Measurements from ENCODE around the gene MYBPC1. TPM values are rescaled to one million over a fixed set of nuclear protein-coding genes. Genes with fewer than 3 reads are reported as not detected.
"Not testable (repeated sequence)": the region's sequence is repeated elsewhere in the genome, so short reads cannot be mapped to it uniquely, and the experiment has no call there.

MYBPC1 gene
- polyA plus RNA-seq (2012; ENCODE audit: insufficient read depth, insufficient read length, low read depth) = not detected

- Histone ChIP-seq H3K27me3 (no peaks in the 10 kb centered on the region), H3K4me3 (ENCODE audit: low read depth, low read length) (no peak within 1 kb of the TSS), H3K4me1 (no peaks in the 10 kb centered on the region), H3K9me3 (no peaks in the 10 kb centered on the region), H3K36me3 (no peaks in the 10 kb centered on the region)
- no peak for DNase-seq
- TF ChIP-seq CTCF (IDR thresholded peaks at IDR 0.05; ENCODE audit: low read depth, low read length) = no peak
These were observed at the start of gene MYBPC1 for GRCh38 chr12:101594700-101595099. Gene MYBPC1 (plus strand): TSS chr12:101594971. CDS start chr12:101595071, 100 bp downstream.

GRCh38 chr12:101551362-101552114 is 43.2 kb upstream of the MYBPC1 start:
- no peak overlapping the region for H3K4me3 ChIP-seq (ENCODE audit: low read depth, low read length)
- no peaks in the 10 kb centered on the region for H3K4me1 ChIP-seq
- no peak for TF ChIP-seq CTCF (IDR thresholded peaks at IDR 0.05; ENCODE audit: low read depth, low read length)
- no peaks in the 10 kb centered on the region for H3K27me3 ChIP-seq
- no peaks in the 10 kb centered on the region for H3K36me3 ChIP-seq
- no peaks in the 10 kb centered on the region for H3K9me3 ChIP-seq
- no peak for DNase-seq

GRCh38 chr12:101552277-101552676 is 42.5 kb upstream of the MYBPC1 start:
- TF ChIP-seq CTCF (IDR thresholded peaks at IDR 0.05; ENCODE audit: low read depth, low read length) = no peak
- no peaks in the 10 kb centered on the region for H3K9me3 ChIP-seq
- no peak for DNase-seq

GRCh38 chr12:101557094-101557493 is 37.7 kb upstream of the MYBPC1 start:
- DNase-seq = no peak
- no peaks in the 10 kb centered on the region for H3K36me3 ChIP-seq
- no peak for TF ChIP-seq CTCF (IDR thresholded peaks at IDR 0.05; ENCODE audit: low read depth, low read length)

More at GRCh38 chr12:101552277-101552676, 42.5 kb upstream of the MYBPC1 start:
- H3K4me3 ChIP-seq (ENCODE audit: low read depth, low read length) = no peak overlapping the region
- H3K36me3 ChIP-seq = no peaks in the 10 kb centered on the region
- H3K27me3 ChIP-seq = no peaks in the 10 kb centered on the region
- H3K4me1 ChIP-seq = no peaks in the 10 kb centered on the region

GRCh38 chr12:101558726-101559125 is 36.0 kb upstream of the MYBPC1 start:
- H3K36me3 ChIP-seq; H3K9me3 ChIP-seq; H3K4me3 ChIP-seq (ENCODE audit: low read depth, low read length); H3K4me1 ChIP-seq; DNase-seq; H3K27me3 ChIP-seq: not testable (repeated sequence)

More at GRCh38 chr12:101557094-101557493, 37.7 kb upstream of the MYBPC1 start:
- Histone ChIP-seq H3K9me3 (no peaks in the 10 kb centered on the region), H3K4me3 (ENCODE audit: low read depth, low read length) (no peak overlapping the region), H3K27me3 (no peaks in the 10 kb centered on the region), H3K4me1 (no peaks in the 10 kb centered on the region)

DNA sequence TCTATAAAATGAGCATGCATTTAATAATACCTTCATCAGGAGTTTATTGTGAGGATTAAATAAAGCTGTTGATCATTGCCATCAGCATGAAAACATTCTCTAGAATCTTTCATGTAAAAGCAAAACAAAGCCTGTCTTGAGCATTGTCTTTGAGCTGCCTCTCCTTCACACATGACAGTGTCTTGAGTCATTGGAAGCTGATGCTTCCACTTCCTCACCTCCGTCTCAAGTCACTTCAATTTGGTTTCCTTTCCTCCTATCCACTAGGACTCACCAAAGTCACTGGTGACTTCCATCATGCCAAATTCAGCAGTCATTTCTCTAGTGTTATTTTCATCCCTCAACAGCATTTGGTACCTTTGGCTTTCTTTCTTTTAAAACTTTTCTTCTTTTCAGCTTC is 31.6 kb upstream of the MYBPC1 start:
- H3K36me3 ChIP-seq = no peaks in the 10 kb centered on the region
- no peaks in the 10 kb centered on the region for H3K4me1 ChIP-seq
- peaks cover 2% of the 10 kb centered on the region for H3K27me3 ChIP-seq
- no peaks in the 10 kb centered on the region for H3K9me3 ChIP-seq
- no peak overlapping the region for H3K4me3 ChIP-seq (ENCODE audit: low read depth, low read length)
- no peak for DNase-seq
- TF ChIP-seq CTCF (IDR thresholded peaks at IDR 0.05; ENCODE audit: low read depth, low read length) = no peak
